Stimulated activated CD8-positive, alpha-beta memory T cell treated with anti-CD3 and anti-CD28 coated beads, Interleukin-4, amount 100 ng/mL, for 24 hours (primary cell): Measurements from ENCODE around the gene AREL1.

Source experiments
- DNase-seq: peaks from one replicate; pipeline ENCODE4 v3.0.0-alpha.2; 2020; ENCODE audit warnings: low read depth

AREL1 gene

GRCh38 chr14:74698465-74698864 is 14.4 kb downstream of the AREL1 start:
- DNase-seq = no peak

DNA sequence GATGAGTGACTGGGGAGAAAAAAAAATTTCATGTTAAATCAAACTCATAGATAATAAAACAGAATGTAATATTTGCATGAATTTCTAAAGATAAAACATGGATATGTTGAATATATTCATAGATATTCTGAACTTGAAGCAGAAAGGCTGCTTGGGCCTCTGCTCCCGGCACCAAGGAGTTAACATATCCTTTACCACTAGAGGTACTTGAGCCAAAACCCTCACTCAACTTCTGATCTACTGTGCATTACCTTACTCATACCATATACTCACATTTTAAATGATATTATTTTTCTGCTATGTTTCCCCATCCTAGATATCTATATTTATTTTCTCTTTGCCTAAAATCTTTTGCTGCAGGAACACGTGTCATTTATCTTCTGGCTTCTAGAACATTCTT is 14.9 kb downstream of the AREL1 start:
- no peak for DNase-seq

- DNase-seq = no peak
Observed at GRCh38 chr14:74697543-74697942, 15.3 kb downstream of the AREL1 start.

DNA sequence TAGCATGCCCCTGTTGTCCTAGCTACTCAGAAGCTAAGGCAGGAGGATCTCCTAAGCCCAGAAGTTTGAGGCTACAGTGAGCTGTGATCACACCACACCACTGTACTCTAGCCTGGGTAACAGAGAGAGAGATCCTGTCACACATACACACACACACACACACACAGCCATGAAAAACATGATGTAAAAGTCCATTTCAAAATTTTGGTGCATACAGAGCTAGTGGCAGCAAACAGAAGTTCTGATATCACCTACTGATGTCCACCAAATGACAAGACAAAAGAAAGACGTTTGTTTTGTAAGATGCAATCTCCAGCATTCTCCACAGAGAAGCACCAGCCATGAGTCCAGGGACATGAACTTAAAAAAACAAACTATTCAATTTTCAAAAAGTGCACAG is 15.9 kb downstream of the AREL1 start:
- DNase-seq = no peak

GRCh38 chr14:74695406-74695805 is 17.5 kb downstream of the AREL1 start:
- DNase-seq = no peak

DNA sequence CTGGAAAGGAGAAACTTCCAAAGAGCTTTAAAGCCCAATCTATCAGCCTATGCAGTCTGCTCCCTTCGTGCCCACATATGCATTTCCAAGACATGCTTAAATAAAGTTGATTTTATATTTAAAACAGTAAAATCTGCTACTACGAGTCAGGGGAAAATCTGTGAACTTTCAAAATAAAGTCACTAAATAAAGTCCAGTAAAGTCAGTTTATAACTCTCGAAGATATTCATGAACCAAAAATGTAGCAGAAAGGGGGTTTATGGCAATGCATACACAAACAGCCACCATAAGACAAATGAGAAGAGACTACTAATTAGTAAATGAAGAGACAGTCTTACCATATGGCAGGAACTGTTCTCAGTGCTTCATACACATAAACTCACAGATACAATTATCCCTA is 19.7 kb downstream of the AREL1 start:
- no peak for DNase-seq

DNA sequence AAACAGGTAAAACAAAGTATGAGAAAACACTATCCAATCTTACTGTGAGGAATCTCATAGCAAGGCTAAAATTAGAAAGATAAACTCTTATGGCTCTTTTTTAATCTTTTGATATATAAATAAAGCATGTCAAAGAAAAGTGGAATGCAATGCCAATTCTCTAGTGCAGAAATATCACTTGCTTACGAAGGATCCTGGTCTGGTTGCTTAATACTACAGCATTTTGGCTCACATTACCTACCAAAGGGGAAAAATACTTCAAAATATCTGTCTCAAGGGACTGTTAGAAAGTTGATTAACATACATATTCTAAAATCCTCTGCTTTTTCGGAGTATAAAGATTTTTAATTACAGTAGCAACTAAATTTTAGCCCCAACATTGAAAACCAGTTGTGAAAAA is 21.4 kb downstream of the AREL1 start:
- DNase-seq = no peak

GRCh38 chr14:74685921-74686678 is 26.8 kb downstream of the AREL1 start:
- DNase-seq = no peak

- no peak for DNase-seq
Observed at GRCh38 chr14:74685056-74685455, 27.8 kb downstream of the AREL1 start.

GRCh38 chr14:74684434-74684833 is 28.4 kb downstream of the AREL1 start:
- DNase-seq = no peak

DNA sequence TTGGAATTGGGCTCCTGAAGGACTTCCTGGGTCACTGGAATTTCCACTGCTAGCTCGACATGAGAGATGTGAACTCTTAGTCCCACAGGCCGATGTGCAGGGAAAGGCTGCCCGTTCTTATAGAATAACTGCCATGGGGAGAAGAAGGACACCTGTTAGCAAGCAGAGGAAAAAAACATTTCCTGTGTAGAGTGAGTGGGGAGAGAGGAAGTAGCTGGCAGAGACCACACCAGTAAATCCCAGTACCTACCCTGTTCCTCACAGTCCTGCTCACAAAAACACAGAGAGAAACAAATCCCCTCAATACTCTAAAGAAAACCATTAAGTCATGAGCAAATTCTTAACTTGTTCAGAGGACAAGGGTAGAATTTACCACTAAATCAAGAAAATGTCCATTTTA is 29.5 kb downstream of the AREL1 start:
- no peak for DNase-seq

DNA sequence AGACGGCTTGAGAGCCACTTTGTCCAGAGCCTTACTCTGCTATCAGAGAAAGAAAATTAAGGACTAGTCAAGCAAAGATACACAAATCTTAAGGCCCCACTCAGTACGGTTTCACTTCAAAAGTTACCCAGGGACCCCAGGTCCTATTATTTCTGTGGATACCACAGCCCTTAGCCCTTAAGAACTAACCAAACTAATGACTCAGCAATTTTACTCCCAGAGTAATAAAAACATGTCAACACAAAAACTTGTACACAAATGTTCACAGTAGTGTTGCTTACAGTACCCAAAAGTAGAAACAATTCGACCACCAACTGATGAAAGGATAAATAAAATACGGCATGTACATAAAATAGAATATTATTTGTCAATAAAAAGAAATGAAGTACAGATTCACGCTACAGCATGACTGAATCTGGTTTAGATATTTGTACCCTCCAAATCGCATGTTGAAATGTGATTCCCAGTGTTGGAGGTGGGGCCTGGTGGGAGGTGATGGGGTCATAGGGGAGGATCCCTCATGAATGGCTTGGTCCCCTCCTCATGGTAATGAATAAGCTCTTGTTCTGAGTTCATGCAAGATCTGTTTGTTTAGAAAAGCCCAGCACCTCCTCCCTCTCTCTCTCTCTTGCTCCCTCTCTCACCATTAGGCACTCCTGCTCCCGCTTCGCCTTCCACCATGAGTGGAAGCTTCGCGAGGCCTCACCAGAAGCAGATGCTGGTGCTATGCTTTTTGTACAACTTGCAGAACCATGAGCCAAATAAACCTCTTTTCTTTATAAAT is 30.5 kb downstream of the AREL1 start:
- DNase-seq = no peak

- no peak for DNase-seq
Observed at GRCh38 chr14:74675219-74675618, 37.7 kb downstream of the AREL1 start.

DNA sequence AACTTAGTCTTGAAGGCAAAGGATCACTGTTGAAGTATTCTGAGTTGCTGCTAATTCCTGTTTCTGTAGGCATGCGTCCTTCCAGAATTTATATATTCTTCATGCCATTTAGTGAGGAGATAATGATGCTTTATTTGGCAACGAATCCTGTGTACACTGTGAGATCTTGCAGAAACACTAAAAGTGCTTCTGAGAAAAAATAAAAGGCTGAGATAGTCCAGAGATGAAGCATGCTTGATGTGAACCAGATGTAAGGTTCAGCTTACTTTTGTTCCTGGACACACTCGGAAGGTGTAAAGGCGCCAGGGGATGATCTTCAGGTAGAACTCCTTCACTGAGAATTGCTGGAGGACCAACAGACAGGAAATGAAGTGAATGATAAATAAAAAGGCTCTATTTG is 39.1 kb downstream of the AREL1 start:
- no peak for DNase-seq

GRCh38 chr14:74671789-74672188 is 41.1 kb downstream of the AREL1 start:
- DNase-seq = no peak

- DNase-seq = no peak
Observed at GRCh38 chr14:74670726-74671411, 42.0 kb downstream of the AREL1 start.

DNA sequence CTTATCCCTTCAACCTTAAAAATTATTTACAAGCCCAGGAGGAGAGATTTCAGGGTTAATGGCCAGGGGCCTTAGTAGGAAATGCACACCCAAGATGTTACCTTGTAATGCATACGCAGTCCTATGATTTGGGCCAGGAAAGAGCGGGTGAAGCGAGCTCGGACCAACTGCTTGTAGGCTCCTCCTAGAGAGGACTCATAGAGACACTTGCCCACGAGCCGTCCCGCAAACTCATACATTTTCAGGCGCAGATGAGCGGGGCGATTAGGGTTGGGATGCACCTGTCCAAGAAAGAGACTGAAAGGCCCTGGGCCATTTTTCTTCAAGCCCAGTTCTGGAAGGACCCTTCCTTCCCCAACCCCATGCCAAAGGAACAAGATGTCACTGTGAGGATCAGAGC is 43.0 kb downstream of the AREL1 start:
- no peak for DNase-seq

DNA sequence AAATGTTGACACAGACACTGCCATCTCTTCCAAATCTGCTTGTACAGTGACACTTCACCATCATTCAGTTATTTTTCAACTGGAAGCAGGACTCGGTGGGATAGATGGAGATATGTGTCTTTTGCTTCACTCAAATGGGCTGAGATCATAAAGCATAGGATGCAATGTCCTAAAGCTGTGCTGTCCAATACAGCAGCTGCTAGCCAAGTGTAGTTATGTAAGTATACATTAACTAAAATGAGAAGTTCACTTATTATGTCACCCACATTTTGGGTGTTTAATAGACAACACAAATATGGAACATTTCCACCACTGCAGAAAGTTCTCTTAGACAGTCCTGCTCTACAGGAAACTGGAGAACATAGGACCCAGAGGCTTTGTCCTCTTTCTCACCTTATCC is 43.6 kb downstream of the AREL1 start:
- DNase-seq = no peak

DNA sequence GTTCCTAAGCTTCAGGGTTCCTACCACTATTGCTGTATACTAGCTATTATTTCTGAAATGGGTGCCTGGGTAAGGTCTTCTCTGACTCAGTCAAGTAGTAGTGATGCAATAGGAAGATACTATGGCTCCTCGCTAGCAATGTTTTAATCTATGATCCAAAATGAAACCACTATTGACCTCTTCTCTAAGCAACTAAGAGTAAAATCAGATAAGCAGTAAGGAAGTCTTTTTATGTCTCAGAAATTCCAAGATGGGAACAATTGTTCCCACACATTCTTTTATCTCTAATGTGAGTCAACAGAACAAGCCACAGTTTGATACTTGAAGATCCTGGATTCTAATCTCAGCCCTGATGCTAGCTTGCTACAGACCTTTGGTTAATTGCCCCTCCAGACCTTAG is 45.1 kb downstream of the AREL1 start:
- DNase-seq = no peak

DNA sequence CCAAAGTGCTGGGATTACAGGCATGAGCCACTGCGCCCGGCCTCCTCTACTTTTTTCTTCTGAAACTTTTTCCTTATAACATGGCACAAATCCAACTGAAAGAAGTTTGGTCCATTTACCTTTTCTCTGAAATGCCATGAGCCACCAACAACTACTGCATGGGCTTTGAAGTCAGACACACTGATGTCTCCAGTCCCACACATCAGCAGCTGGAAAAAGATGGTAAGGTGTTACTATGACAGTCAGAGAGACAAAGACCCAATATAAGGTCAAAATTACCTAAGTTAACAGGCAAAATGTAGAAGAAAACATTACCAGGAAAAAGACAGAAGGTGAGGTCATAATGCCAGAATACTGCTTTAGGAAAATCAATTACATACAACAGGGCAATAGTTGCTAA is 48.2 kb downstream of the AREL1 start:
- DNase-seq = no peak

DNA sequence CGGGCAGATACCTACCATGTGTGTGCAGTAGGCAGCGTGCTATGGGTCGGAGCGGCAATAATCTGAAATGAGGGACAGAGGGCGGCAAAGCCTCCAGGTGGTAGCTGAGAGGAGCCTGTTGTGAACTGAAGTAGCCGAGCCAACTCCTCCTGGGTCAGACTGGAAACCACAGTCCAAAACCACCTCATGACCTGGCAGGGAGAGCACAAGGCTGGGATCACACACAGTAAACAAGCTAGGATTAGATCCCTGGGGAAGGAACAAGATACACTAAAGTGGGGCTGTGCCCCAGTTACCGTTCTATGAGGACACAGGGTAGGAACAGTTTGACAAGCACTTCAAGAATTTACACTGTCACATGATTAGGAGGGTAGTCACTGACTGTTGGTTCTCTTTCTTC is 49.0 kb downstream of the AREL1 start:
- no peak for DNase-seq

DNA sequence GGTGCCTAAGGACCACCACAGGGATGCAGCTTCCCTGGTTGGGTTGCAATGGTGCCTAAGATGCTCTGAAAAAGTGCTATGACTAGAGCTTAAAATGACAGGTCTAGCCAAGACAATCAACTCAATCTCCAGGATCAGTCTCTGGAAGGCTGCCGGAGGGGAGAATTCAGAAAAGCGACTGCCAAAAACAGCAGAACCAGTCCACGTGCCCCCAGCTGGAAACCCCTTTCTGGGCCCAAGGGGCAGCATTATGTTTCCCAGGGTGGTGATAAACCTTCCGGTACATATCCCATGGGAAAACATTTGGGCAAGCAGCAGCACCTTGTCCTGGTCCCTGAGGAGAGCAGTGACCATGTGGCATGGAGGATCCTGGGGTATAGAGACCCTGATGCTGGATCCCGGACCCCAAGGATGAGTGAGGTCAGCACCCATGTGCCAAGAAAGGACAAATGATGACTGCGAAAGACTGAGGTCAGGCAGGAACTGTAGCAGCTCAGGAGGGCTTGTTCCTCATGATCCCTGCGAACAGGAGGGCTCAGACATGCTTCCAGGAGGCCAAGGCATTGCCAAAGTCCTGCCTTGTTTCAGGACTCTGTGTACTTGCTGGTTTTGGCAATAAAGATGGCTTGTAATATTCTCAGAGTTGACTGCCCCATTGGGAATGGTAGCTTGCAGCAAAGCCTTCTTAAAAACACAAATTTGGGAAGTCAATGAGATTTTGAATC is 51.0 kb downstream of the AREL1 start:
- DNase-seq = no peak
